Type B pancreatic cell (in vitro differentiated cells): ENCODE measurements around the gene RPS6KA5. TPM values are rescaled to one million over a fixed set of nuclear protein-coding genes. Genes with fewer than 3 reads are reported as not detected.

Experiments used
- DNase-seq: peaks from one replicate; pipeline ENCODE4 v3.0.0; 2021; ENCODE audit warnings: mixed read lengths; ENCODE audit not compliant: unreplicated experiment; ENCODE audit errors: extremely low spot score
- H3K27ac Mint-ChIP-seq: 2 replicates; pipeline ENCODE4 v1.8.0; 2021; ENCODE audit warnings: mild to moderate bottlenecking, mixed read lengths
- H3K27me3 Mint-ChIP-seq: 2 replicates; pipeline ENCODE4 v1.8.0; 2021; ENCODE audit warnings: mixed read lengths
- H3K36me3 Mint-ChIP-seq: 2 replicates; pipeline ENCODE4 v1.8.0; 2021; ENCODE audit warnings: mixed read lengths
- H3K4me1 Mint-ChIP-seq: one replicate; pipeline ENCODE4 v1.8.0; 2021; ENCODE audit warnings: mixed read lengths; ENCODE audit not compliant: unreplicated experiment
- H3K4me3 Mint-ChIP-seq: 2 replicates; pipeline ENCODE4 v1.8.0; 2021; ENCODE audit warnings: mild to moderate bottlenecking, mixed read lengths
- H3K9me3 Mint-ChIP-seq: 2 replicates; pipeline ENCODE4 v1.8.0; 2021; ENCODE audit warnings: mixed read lengths
- total RNA-seq: library from RNA; stranded (reverse); gene quantifications from 2 replicates; pipeline ENCODE4 v1.2.1, GENCODE V29; 2021; ENCODE audit warnings: low replicate concordance
- TF ChIP-seq, protein P1 (sequence below): fragments of 200-600 bp; sonication (generic); conservative IDR thresholded peaks from 2 replicates; pipeline ENCODE4 v1.5.0; 2021; ENCODE audit warnings: antibody characterized with exemption, mild to moderate bottlenecking

The RPS6KA5 gene
- total RNA-seq, 1 donor from 2014 or later, result 7.4 TPM

- H3K4me1 Mint-ChIP-seq, result peaks cover 47% of the 10 kb centered on the region
- no peaks in the 10 kb centered on the region for H3K27me3 Mint-ChIP-seq
- H3K4me3 Mint-ChIP-seq, result no peak overlapping the region
- peaks cover 11% of the 10 kb centered on the region for H3K9me3 Mint-ChIP-seq
- TF ChIP-seq, protein P1, sequence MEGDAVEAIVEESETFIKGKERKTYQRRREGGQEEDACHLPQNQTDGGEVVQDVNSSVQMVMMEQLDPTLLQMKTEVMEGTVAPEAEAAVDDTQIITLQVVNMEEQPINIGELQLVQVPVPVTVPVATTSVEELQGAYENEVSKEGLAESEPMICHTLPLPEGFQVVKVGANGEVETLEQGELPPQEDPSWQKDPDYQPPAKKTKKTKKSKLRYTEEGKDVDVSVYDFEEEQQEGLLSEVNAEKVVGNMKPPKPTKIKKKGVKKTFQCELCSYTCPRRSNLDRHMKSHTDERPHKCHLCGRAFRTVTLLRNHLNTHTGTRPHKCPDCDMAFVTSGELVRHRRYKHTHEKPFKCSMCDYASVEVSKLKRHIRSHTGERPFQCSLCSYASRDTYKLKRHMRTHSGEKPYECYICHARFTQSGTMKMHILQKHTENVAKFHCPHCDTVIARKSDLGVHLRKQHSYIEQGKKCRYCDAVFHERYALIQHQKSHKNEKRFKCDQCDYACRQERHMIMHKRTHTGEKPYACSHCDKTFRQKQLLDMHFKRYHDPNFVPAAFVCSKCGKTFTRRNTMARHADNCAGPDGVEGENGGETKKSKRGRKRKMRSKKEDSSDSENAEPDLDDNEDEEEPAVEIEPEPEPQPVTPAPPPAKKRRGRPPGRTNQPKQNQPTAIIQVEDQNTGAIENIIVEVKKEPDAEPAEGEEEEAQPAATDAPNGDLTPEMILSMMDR, result no peak
- H3K27ac Mint-ChIP-seq, result no peak overlapping the region
- DNase-seq, result no peak
- H3K36me3 Mint-ChIP-seq, result peaks cover 9% of the 10 kb centered on the region
Measured at GRCh38 chr14:90803249-90803648, 257.2 kb downstream of the RPS6KA5 start.

DNA sequence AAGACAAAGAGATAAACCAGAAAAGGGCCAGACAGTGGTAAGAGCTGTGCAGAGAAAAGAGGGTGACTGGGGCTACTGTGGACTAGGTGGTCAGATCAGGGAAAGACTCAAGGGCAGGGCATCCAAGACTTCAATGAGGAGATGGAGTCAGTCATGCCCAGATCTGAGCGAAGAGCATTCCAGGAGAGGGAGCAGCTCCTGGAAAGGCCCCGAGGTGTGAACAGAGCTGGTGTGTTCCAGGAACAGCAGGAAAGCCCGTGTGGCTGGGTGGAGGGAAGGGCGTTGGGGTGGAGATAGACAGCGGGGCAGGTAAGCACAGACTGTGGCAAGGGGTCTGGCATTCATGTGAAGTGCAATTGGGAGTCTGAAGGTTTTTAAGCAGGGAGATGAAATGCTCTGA lies 261.0 kb downstream of the RPS6KA5 start:
- H3K27ac Mint-ChIP-seq, result peak overlapping the region; percentile 21
- DNase-seq, result no peak
- no peaks in the 10 kb centered on the region for H3K27me3 Mint-ChIP-seq
- H3K4me3 Mint-ChIP-seq, result no peak overlapping the region
- peaks cover 15% of the 10 kb centered on the region for H3K9me3 Mint-ChIP-seq
- peaks cover 9% of the 10 kb centered on the region for H3K36me3 Mint-ChIP-seq
- peaks cover 46% of the 10 kb centered on the region for H3K4me1 Mint-ChIP-seq
- TF ChIP-seq, protein P1, result no peak

DNA sequence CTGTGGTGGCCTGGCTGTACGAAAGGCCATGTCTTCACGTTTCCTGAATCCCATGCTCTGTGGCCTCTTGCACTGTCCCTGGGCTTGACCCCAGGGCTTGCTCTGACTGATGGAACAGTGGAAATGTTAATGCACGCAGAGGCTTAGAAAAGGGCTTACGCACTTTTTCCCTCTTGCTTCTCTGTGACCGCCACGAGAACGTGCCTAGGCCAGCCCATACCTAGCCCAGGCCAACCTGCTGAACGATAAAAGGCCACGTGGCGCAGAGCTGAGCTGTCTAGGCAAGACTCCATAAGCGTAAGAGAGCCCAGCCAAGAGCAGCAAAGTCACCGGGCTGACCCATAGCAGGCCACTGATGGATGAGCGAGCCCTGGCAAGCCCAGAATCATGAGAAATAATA lies 262.5 kb downstream of the RPS6KA5 start:
- Mint-ChIP-seq H3K4me3 (peak overlapping the region; percentile 58), H3K27me3 (no peaks in the 10 kb centered on the region), H3K4me1 (peaks cover 36% of the 10 kb centered on the region), H3K36me3 (peaks cover 5% of the 10 kb centered on the region), H3K27ac (peak overlapping the region; percentile 78), H3K9me3 (peaks cover 15% of the 10 kb centered on the region)
- no peak for DNase-seq
- TF ChIP-seq, protein P1, result no peak

Other genes with a start within 250 kb of the RPS6KA5 start
- gene TTC7B, start 244.2 kb downstream of the RPS6KA5 start, total RNA-seq, result 27.4 and 40.4 TPM in 2 replicates
- 24.2 and 37.5 TPM in 2 replicates for gene DGLUCY, start 53.4 kb upstream of the RPS6KA5 start, total RNA-seq
- 0.33 and 0.58 TPM in 2 replicates for gene GPR68, start 184.1 kb upstream of the RPS6KA5 start, total RNA-seq